Measurements from ENCODE around the gene CYP4X1. TPM values are rescaled to one million over a fixed set of nuclear protein-coding genes. Genes with fewer than 3 reads are reported as not detected.
"Not testable (repeated sequence)": the region's sequence is repeated elsewhere in the genome, so short reads cannot be mapped to it uniquely, and the experiment has no call there.

The CYP4X1 gene
- polyA plus RNA-seq, 2 donors, result 12.0 to 15.3 TPM

DNA sequence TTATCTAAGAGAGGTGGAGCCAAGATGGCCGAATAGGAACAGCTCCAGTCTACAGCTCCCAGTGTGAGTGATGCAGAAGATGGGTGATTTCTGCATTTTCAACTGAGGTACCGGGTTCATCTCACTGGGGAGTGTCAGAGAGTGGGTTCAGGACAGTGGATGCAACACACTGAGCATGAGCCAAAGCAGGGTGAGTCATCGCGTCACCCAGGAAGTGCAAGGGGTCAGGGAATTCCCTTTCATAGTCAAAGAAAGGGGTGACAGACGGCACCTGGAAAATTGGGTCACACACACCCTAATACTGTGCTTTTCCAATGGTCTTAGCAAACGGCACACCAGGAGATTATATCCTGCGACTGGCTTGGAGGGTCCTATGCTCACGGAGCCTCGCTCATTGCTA lies 17.0 kb upstream of the CYP4X1 start:
- H3K4me1 ChIP-seq (ENCODE audit: control insufficient read depth in 2 of 2, insufficient read depth in 2 of 2, low read length in 1 of 2); H3K36me3 ChIP-seq (ENCODE audit: control insufficient read depth in 2 of 2, insufficient read depth in 2 of 2, low read length in 1 of 2); H3K9me3 ChIP-seq (ENCODE audit: control insufficient read depth in 2 of 2, insufficient read depth in 1 of 2, low read depth in 1 of 2, low read length in 1 of 2); H3K27me3 ChIP-seq (ENCODE audit: control insufficient read depth in 1 of 2, insufficient read depth in 2 of 2, low read length in 2 of 2); H3K27ac ChIP-seq (ENCODE audit: low read depth in 2 of 2, low read length in 1 of 2); H3K4me3 ChIP-seq (ENCODE audit: low read depth in 1 of 2, low read length in 2 of 2): not testable (repeated sequence)
- WGBS, 2 donors, result 73 to 82% methylated on average over 9 of the region's 9 CpGs

DNA sequence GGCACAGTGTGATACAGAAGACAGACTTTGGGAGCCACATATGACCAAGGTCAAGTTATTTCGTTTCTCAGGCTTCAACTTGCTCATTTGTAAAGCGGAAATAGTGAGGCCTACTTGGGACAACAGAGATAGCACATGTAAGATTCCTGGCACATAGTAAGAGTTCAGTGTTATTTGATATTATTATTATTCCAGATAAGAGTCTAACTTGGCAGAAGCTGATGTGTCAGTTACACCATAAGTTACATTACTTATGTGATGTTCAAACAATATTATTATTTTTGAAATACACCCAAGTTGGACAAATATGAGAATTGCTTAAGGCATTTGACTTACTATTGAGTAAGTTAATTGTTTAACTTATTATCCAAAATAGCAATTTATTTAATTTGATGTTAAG lies 10.2 kb upstream of the CYP4X1 start:
- no peak overlapping the region for H3K27ac ChIP-seq (ENCODE audit: low read depth in 2 of 2, low read length in 1 of 2)
- no peaks in the 10 kb centered on the region for H3K27me3 ChIP-seq (ENCODE audit: control insufficient read depth in 1 of 2, insufficient read depth in 2 of 2, low read length in 2 of 2)
- H3K4me3 ChIP-seq (ENCODE audit: low read depth in 1 of 2, low read length in 2 of 2), result no peak overlapping the region
- 66 to 67% methylated on average over 2 of the region's 2 CpGs for WGBS, 2 donors
- H3K36me3 ChIP-seq (ENCODE audit: control insufficient read depth in 2 of 2, insufficient read depth in 2 of 2, low read length in 1 of 2), result no peaks in the 10 kb centered on the region
- no peaks in the 10 kb centered on the region for H3K9me3 ChIP-seq (ENCODE audit: control insufficient read depth in 2 of 2, insufficient read depth in 1 of 2, low read depth in 1 of 2, low read length in 1 of 2)
- no peaks in the 10 kb centered on the region for H3K4me1 ChIP-seq (ENCODE audit: control insufficient read depth in 2 of 2, insufficient read depth in 2 of 2, low read length in 1 of 2)

DNA sequence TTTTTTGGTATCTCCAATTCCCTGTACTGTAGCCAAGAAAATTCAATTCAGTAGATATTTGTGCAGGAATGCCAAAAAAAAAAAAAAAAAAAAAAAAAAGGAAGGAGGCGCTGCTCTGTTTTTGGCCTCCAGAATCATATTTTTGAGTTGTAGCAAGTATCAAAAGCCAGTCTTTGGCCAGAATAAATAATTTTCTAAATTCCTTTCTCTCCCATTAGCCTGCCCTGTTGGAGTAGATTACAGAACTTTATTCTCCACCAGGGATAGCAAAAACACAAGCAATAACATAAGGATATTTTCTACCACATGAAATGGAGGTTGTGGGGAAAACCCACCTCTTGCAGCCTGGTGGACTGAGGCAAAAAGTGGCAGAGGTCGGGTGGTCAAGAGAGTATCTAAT lies 2.4 kb upstream of the CYP4X1 start:
- no peaks in the 10 kb centered on the region for H3K9me3 ChIP-seq (ENCODE audit: control insufficient read depth in 2 of 2, insufficient read depth in 1 of 2, low read depth in 1 of 2, low read length in 1 of 2)
- H3K4me3 ChIP-seq (ENCODE audit: low read depth in 1 of 2, low read length in 2 of 2), result no peak overlapping the region
- no peaks in the 10 kb centered on the region for H3K4me1 ChIP-seq (ENCODE audit: control insufficient read depth in 2 of 2, insufficient read depth in 2 of 2, low read length in 1 of 2)
- no peaks in the 10 kb centered on the region for H3K36me3 ChIP-seq (ENCODE audit: control insufficient read depth in 2 of 2, insufficient read depth in 2 of 2, low read length in 1 of 2)
- H3K27me3 ChIP-seq (ENCODE audit: control insufficient read depth in 1 of 2, insufficient read depth in 2 of 2, low read length in 2 of 2), result no peaks in the 10 kb centered on the region
- 63 to 75% methylated on average over 2 of the region's 2 CpGs for WGBS, 2 donors
- no peak overlapping the region for H3K27ac ChIP-seq (ENCODE audit: low read depth in 2 of 2, low read length in 1 of 2)

DNA sequence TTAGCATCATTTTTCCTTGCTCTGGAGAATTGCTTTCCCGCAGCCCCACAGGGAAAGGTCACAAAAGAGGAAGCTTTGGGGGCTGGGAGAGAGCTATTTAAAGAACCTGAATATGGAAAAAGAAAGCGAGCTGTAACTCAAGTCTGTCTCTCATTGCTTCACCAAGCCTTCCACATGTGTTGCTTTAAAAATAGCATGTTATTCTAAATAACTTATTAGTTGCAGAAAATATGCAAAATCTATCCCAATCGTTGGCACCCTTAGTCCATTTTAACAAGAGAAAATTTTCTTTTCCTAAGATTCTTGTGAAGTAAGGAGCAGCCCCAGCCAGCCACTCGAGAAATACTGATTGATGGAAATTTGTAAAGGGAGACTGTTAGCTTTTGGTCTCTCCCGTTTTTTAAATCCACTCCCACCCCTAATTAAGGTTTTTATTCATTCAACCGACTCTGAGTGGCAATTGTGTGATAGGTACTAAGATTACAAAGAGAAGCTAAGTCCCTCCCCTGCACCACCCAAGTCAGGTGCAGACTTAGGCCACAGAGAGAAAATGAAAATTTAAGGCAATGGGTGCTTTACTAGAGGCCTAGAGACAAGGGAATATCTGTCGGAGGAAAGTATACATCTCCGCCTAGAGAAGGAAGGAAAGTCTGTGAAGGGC lies 802 bp downstream of the CYP4X1 start:
- Histone ChIP-seq H3K36me3 (ENCODE audit: control insufficient read depth in 2 of 2, insufficient read depth in 2 of 2, low read length in 1 of 2) (no peaks in the 10 kb centered on the region), H3K27ac (ENCODE audit: low read depth in 2 of 2, low read length in 1 of 2) (peak overlapping the region in 1 of 2 donors; percentile 48), H3K4me3 (ENCODE audit: low read depth in 1 of 2, low read length in 2 of 2) (peak overlapping the region; percentile 54 to 59), H3K4me1 (ENCODE audit: control insufficient read depth in 2 of 2, insufficient read depth in 2 of 2, low read length in 1 of 2) (no peaks in the 10 kb centered on the region), H3K9me3 (ENCODE audit: control insufficient read depth in 2 of 2, insufficient read depth in 1 of 2, low read depth in 1 of 2, low read length in 1 of 2) (no peaks in the 10 kb centered on the region), H3K27me3 (ENCODE audit: control insufficient read depth in 1 of 2, insufficient read depth in 2 of 2, low read length in 2 of 2) (no peaks in the 10 kb centered on the region)
- WGBS, 2 donors, result 19 to 23% methylated on average over 8 of the region's 8 CpGs

DNA sequence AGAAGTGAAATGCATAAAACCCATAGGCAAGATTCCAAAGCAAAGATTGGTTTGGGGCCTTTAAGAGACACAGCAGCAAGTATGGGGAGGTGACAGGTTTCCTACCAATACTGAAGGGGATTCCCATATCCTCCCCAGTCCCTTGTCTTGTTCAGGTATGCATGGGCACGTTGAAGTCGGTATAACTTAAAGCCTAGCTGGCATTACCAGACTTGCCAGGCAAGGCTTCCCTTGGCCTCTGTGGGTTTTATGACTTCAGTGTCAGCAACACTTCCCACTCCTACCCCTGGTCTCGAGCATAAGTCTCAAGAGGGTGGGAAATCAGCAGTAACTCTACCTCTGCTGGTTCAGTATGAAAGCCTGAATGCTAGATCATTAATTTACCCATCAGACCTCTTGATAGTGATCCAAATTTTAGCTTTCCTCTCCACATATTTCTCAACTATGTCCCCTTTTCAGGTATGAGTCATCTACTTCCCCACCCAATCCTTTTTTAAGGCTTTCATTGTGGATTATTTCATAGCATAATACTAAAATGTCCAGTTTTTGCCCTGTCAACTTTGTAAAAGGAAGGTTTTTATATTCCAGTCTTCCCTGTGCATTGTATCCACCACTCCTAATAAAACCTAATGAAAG lies 6.8 kb downstream of the CYP4X1 start:
- 35 to 50% methylated on average over 3 of the region's 3 CpGs for WGBS, 2 donors
- H3K4me1 ChIP-seq (ENCODE audit: control insufficient read depth in 2 of 2, insufficient read depth in 2 of 2, low read length in 1 of 2), result peaks cover 0 to 3% of the 10 kb centered on the region in 2 donors
- H3K27ac ChIP-seq (ENCODE audit: low read depth in 2 of 2, low read length in 1 of 2), result peak overlapping the region; percentile 69 to 76

DNA sequence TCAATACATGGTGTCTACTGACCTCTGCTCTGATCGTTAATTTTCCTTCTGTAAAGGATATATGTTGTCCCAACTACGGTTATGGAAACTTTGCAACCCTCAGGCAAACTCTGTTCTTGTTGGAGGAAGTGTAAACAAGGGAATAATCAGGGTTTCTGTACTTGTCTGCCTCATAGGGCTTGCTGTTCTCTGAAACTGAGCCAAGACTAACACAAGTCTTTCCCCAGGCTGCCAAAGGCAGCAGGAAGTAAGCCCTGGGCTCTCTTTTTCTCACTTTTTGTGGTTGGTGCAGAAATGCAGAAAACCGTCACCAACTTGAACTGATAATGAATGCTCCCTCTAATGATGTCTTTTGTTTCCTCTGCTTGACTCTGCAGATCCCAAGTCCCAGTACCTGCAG lies 7.6 kb downstream of the CYP4X1 start:
- Histone ChIP-seq H3K27ac (ENCODE audit: low read depth in 2 of 2, low read length in 1 of 2) (peak overlapping the region; percentile 69 to 76), H3K9me3 (ENCODE audit: control insufficient read depth in 2 of 2, insufficient read depth in 1 of 2, low read depth in 1 of 2, low read length in 1 of 2) (no peaks in the 10 kb centered on the region), H3K36me3 (ENCODE audit: control insufficient read depth in 2 of 2, insufficient read depth in 2 of 2, low read length in 1 of 2) (no peaks in the 10 kb centered on the region), H3K4me3 (ENCODE audit: low read depth in 1 of 2, low read length in 2 of 2) (no peak overlapping the region), H3K4me1 (ENCODE audit: control insufficient read depth in 2 of 2, insufficient read depth in 2 of 2, low read length in 1 of 2) (peaks cover 0 to 3% of the 10 kb centered on the region in 2 donors), H3K27me3 (ENCODE audit: control insufficient read depth in 1 of 2, insufficient read depth in 2 of 2, low read length in 2 of 2) (no peaks in the 10 kb centered on the region)
- WGBS, 2 donors, result 9 to 20% methylated on average over 3 of the region's 3 CpGs

More for the DNA sequence above, 6.8 kb downstream of the CYP4X1 start:
- Histone ChIP-seq H3K9me3 (ENCODE audit: control insufficient read depth in 2 of 2, insufficient read depth in 1 of 2, low read depth in 1 of 2, low read length in 1 of 2) (no peaks in the 10 kb centered on the region), H3K4me3 (ENCODE audit: low read depth in 1 of 2, low read length in 2 of 2) (no peak overlapping the region), H3K36me3 (ENCODE audit: control insufficient read depth in 2 of 2, insufficient read depth in 2 of 2, low read length in 1 of 2) (no peaks in the 10 kb centered on the region), H3K27me3 (ENCODE audit: control insufficient read depth in 1 of 2, insufficient read depth in 2 of 2, low read length in 2 of 2) (no peaks in the 10 kb centered on the region)

DNA sequence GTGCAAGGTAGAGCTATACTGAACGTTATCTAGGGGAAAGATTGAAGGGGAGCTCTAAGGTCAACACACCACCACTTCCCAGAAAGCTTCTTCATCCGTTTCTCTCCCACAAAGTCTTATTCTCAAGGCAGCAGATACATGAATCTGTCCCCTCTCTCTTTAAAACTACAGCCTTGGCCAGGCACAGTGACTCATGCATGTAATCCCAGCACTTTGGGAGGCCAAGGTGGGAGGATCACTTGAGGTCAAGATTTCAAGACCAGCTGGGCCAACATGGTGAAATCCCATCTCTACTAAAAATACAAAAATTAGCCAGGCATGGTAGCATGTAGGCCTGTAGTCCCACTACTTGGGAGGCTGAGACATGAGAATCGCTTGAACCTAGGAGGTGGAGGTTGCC lies 8.1 kb downstream of the CYP4X1 start:
- Histone ChIP-seq H3K36me3 (ENCODE audit: control insufficient read depth in 2 of 2, insufficient read depth in 2 of 2, low read length in 1 of 2) (no peaks in the 10 kb centered on the region), H3K27me3 (ENCODE audit: control insufficient read depth in 1 of 2, insufficient read depth in 2 of 2, low read length in 2 of 2) (no peaks in the 10 kb centered on the region), H3K27ac (ENCODE audit: low read depth in 2 of 2, low read length in 1 of 2) (peak overlapping the region; percentile 31 to 68), H3K4me3 (ENCODE audit: low read depth in 1 of 2, low read length in 2 of 2) (no peak overlapping the region), H3K4me1 (ENCODE audit: control insufficient read depth in 2 of 2, insufficient read depth in 2 of 2, low read length in 1 of 2) (peaks cover 0 to 3% of the 10 kb centered on the region in 2 donors), H3K9me3 (ENCODE audit: control insufficient read depth in 2 of 2, insufficient read depth in 1 of 2, low read depth in 1 of 2, low read length in 1 of 2) (no peaks in the 10 kb centered on the region)
- WGBS, 2 donors, result 44 to 59% methylated on average over 3 of the region's 3 CpGs

DNA sequence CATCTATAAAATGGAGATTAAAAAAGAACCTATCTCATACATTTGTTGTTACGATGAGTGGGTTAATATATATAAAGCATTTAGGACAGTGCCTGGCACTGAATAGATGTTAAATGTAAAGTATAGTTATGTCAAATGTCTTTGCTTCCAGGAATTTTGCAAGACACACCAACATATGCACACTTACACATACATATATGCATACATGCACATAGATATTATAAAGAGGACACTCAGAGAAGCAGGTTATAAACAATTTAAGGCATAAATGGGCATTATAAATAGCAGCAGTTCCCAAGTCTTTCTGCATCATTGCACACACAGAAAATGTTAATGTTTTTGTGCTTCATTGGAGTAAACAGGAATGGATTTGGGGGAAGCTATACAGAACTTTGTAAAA lies 13.3 kb downstream of the CYP4X1 start:
- Histone ChIP-seq H3K36me3 (ENCODE audit: control insufficient read depth in 2 of 2, insufficient read depth in 2 of 2, low read length in 1 of 2) (no peaks in the 10 kb centered on the region), H3K4me1 (ENCODE audit: control insufficient read depth in 2 of 2, insufficient read depth in 2 of 2, low read length in 1 of 2) (peaks cover 0 to under 1% of the 10 kb centered on the region in 2 donors), H3K27me3 (ENCODE audit: control insufficient read depth in 1 of 2, insufficient read depth in 2 of 2, low read length in 2 of 2) (no peaks in the 10 kb centered on the region), H3K4me3 (ENCODE audit: low read depth in 1 of 2, low read length in 2 of 2) (no peak overlapping the region), H3K27ac (ENCODE audit: low read depth in 2 of 2, low read length in 1 of 2) (no peak overlapping the region), H3K9me3 (ENCODE audit: control insufficient read depth in 2 of 2, insufficient read depth in 1 of 2, low read depth in 1 of 2, low read length in 1 of 2) (no peaks in the 10 kb centered on the region)
- 88 to 89% methylated on average over 1 of the region's 1 CpG for WGBS, 2 donors

DNA sequence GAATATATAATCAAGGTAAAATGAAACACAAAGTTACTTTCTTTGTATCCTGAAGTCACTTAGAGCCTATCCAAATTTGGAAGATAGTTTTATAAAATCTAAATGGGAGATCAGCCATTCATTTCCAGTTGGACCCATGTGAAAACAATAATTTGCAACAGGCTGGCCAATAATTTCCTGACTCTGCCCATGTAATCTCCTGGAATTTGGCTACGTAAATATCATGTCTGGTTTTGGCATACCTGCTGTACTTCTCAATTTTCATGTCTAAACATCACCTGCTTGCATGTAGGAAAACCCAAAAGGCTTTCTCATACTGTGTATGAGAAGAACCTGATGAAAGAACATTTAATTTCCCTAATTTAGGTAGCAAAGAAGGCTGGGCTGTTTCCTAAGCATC lies 35.9 kb downstream of the CYP4X1 start:
- Histone ChIP-seq H3K27me3 (ENCODE audit: control insufficient read depth in 1 of 2, insufficient read depth in 2 of 2, low read length in 2 of 2) (no peaks in the 10 kb centered on the region), H3K27ac (ENCODE audit: low read depth in 2 of 2, low read length in 1 of 2) (no peak overlapping the region), H3K9me3 (ENCODE audit: control insufficient read depth in 2 of 2, insufficient read depth in 1 of 2, low read depth in 1 of 2, low read length in 1 of 2) (no peaks in the 10 kb centered on the region), H3K36me3 (ENCODE audit: control insufficient read depth in 2 of 2, insufficient read depth in 2 of 2, low read length in 1 of 2) (no peaks in the 10 kb centered on the region), H3K4me1 (ENCODE audit: control insufficient read depth in 2 of 2, insufficient read depth in 2 of 2, low read length in 1 of 2) (no peaks in the 10 kb centered on the region), H3K4me3 (ENCODE audit: low read depth in 1 of 2, low read length in 2 of 2) (no peak overlapping the region)
- WGBS, 2 donors, result 43 to 64% methylated on average over 1 of the region's 1 CpG

DNA sequence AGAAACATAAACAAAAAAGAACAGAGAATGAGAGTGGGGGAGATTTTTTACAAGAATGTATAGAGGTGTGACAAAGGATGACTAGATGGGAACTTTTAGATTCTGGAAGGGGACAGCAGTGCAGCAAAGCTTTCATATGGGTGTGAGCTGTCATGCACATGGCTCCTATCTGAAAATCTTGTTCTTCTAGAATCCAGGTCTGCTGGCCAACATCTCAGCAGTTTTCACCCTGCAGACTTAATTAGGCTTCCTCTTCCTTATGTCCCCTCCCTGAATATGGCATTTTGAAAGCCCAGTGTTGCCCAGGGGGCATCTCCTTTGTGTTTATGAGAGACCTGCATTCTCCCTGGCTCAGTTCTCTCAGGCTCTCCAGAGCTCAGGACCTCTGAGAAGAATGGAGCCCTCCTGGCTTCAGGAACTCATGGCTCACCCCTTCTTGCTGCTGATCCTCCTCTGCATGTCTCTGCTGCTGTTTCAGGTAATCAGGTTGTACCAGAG lies 43.7 kb downstream of the CYP4X1 start, which contains the start of gene CYP4Z1:
Gene CYP4Z1 (plus strand): TSS at position 135 of the 498 bp plus-strand sequence. CDS start 260 bp downstream, at position 395.
- Histone ChIP-seq H3K9me3 (ENCODE audit: control insufficient read depth in 2 of 2, insufficient read depth in 1 of 2, low read depth in 1 of 2, low read length in 1 of 2) (no peaks in the 10 kb centered on the region), H3K27me3 (ENCODE audit: control insufficient read depth in 1 of 2, insufficient read depth in 2 of 2, low read length in 2 of 2) (no peaks in the 10 kb centered on the region), H3K27ac (ENCODE audit: low read depth in 2 of 2, low read length in 1 of 2) (no peak within 1 kb of the TSS), H3K36me3 (ENCODE audit: control insufficient read depth in 2 of 2, insufficient read depth in 2 of 2, low read length in 1 of 2) (no peaks in the 10 kb centered on the region), H3K4me3 (ENCODE audit: low read depth in 1 of 2, low read length in 2 of 2) (no peak within 1 kb of the TSS), H3K4me1 (ENCODE audit: control insufficient read depth in 2 of 2, insufficient read depth in 2 of 2, low read length in 1 of 2) (no peaks in the 10 kb centered on the region)

All from esophagus (tissue), 2 donors.